Body of pancreas (tissue), 4 donors: Measurements from ENCODE around the gene C1QTNF6.

Experiments used
- POLR2A ChIP-seq, 3 donors: fragments of 450-650 bp; IDR thresholded peaks; one replicate each; pipeline ENCODE4 v1.6.1; 2016; ENCODE audit warnings: antibody characterized with exemption in 3 of 3, mild to moderate bottlenecking in 2 of 3
- TF ChIP-seq, protein P1 (sequence below), 7 experiments: fragments of 450-650 bp in 4 of 7; fragments of 200-600 bp in 3 of 7; sonication (generic) in 3 of 7; IDR thresholded peaks; one replicate each; pipeline ENCODE4 v1.5.1; 2016 to 2019; ENCODE audit warnings: antibody characterized with exemption in 7 of 7

DNA sequence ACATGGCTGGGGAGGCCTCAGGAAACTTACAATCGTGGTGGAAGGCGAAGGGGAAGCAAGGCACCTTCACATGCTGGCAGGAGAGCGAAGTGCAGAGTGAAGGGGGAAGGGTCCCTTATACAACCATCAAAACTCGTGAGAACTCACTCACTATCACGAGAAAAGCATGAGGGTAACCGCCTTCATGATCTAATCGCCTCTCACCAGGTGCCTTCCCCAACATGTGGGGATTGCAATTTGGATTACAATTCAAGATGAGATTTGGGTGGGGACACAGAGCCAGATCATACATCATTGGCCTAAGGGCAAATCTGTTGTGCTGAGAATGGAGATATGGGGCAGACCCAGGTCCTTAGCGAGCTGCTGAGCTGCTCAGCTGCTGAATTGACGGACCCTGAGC is 13.1 kb downstream of the C1QTNF6 start:
- TF ChIP-seq, protein P1, sequence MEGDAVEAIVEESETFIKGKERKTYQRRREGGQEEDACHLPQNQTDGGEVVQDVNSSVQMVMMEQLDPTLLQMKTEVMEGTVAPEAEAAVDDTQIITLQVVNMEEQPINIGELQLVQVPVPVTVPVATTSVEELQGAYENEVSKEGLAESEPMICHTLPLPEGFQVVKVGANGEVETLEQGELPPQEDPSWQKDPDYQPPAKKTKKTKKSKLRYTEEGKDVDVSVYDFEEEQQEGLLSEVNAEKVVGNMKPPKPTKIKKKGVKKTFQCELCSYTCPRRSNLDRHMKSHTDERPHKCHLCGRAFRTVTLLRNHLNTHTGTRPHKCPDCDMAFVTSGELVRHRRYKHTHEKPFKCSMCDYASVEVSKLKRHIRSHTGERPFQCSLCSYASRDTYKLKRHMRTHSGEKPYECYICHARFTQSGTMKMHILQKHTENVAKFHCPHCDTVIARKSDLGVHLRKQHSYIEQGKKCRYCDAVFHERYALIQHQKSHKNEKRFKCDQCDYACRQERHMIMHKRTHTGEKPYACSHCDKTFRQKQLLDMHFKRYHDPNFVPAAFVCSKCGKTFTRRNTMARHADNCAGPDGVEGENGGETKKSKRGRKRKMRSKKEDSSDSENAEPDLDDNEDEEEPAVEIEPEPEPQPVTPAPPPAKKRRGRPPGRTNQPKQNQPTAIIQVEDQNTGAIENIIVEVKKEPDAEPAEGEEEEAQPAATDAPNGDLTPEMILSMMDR (IDR thresholded peaks at IDR 0.05), result no peak
- TF ChIP-seq POLR2A (IDR thresholded peaks at IDR 0.05), result no peak
